Measurements from ENCODE around the gene DYRK3. TPM values are rescaled to one million over a fixed set of nuclear protein-coding genes. Genes with fewer than 3 reads are reported as not detected.
A peak's percentile ranks its signal among the peaks of the same experiment; 100 is the strongest.

DYRK3 gene
- total and polyA plus RNA-seq, 10 of the 15 experiments (the other 5 are each of a cell fraction or from before 2014, with no cell fraction given): 1.6 to 12.9 (median 10.3) TPM

- TF ChIP-seq, protein P1, sequence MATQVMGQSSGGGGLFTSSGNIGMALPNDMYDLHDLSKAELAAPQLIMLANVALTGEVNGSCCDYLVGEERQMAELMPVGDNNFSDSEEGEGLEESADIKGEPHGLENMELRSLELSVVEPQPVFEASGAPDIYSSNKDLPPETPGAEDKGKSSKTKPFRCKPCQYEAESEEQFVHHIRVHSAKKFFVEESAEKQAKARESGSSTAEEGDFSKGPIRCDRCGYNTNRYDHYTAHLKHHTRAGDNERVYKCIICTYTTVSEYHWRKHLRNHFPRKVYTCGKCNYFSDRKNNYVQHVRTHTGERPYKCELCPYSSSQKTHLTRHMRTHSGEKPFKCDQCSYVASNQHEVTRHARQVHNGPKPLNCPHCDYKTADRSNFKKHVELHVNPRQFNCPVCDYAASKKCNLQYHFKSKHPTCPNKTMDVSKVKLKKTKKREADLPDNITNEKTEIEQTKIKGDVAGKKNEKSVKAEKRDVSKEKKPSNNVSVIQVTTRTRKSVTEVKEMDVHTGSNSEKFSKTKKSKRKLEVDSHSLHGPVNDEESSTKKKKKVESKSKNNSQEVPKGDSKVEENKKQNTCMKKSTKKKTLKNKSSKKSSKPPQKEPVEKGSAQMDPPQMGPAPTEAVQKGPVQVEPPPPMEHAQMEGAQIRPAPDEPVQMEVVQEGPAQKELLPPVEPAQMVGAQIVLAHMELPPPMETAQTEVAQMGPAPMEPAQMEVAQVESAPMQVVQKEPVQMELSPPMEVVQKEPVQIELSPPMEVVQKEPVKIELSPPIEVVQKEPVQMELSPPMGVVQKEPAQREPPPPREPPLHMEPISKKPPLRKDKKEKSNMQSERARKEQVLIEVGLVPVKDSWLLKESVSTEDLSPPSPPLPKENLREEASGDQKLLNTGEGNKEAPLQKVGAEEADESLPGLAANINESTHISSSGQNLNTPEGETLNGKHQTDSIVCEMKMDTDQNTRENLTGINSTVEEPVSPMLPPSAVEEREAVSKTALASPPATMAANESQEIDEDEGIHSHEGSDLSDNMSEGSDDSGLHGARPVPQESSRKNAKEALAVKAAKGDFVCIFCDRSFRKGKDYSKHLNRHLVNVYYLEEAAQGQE (IDR thresholded peaks at IDR 0.05; ENCODE audit: low read depth, low read length): no peak
- TF ChIP-seq MYC (IDR thresholded peaks at IDR 0.05; ENCODE audit: insufficient read depth, insufficient read length, insufficient replicate concordance, low read length, severe bottlenecking) (no peak), JUNB (IDR thresholded peaks at IDR 0.05) (peak; percentile 32; the same call in 1 of the 2 replicates), CREB1 (IDR thresholded peaks at IDR 0.05; ENCODE audit: low read depth) (peak; percentile 16; the same call in 1 of the 2 replicates), CHD2 (IDR thresholded peaks at IDR 0.05; ENCODE audit: borderline replicate concordance, low read depth, low read length) (no peak), BRCA1 (IDR thresholded peaks at IDR 0.05; ENCODE audit: low read depth, low read length) (no peak), CEBPZ (IDR thresholded peaks at IDR 0.05; ENCODE audit: low read depth, low read length) (no peak)
- TF ChIP-seq, protein P2, sequence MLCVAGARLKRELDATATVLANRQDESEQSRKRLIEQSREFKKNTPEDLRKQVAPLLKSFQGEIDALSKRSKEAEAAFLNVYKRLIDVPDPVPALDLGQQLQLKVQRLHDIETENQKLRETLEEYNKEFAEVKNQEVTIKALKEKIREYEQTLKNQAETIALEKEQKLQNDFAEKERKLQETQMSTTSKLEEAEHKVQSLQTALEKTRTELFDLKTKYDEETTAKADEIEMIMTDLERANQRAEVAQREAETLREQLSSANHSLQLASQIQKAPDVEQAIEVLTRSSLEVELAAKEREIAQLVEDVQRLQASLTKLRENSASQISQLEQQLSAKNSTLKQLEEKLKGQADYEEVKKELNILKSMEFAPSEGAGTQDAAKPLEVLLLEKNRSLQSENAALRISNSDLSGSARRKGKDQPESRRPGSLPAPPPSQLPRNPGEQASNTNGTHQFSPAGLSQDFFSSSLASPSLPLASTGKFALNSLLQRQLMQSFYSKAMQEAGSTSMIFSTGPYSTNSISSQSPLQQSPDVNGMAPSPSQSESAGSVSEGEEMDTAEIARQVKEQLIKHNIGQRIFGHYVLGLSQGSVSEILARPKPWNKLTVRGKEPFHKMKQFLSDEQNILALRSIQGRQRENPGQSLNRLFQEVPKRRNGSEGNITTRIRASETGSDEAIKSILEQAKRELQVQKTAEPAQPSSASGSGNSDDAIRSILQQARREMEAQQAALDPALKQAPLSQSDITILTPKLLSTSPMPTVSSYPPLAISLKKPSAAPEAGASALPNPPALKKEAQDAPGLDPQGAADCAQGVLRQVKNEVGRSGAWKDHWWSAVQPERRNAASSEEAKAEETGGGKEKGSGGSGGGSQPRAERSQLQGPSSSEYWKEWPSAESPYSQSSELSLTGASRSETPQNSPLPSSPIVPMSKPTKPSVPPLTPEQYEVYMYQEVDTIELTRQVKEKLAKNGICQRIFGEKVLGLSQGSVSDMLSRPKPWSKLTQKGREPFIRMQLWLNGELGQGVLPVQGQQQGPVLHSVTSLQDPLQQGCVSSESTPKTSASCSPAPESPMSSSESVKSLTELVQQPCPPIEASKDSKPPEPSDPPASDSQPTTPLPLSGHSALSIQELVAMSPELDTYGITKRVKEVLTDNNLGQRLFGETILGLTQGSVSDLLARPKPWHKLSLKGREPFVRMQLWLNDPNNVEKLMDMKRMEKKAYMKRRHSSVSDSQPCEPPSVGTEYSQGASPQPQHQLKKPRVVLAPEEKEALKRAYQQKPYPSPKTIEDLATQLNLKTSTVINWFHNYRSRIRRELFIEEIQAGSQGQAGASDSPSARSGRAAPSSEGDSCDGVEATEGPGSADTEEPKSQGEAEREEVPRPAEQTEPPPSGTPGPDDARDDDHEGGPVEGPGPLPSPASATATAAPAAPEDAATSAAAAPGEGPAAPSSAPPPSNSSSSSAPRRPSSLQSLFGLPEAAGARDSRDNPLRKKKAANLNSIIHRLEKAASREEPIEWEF (IDR thresholded peaks at IDR 0.05; ENCODE audit: insufficient replicate concordance, low read depth, low read length): no peak
Observed at GRCh38 chr1:206609229-206609991, 25.9 kb upstream of the DYRK3 start (continued).
